ENCODE results near the gene RSPH9.

Gene RSPH9

GRCh38 chr6:43614396-43614730 lies 30.5 kb upstream of the RSPH9 start:
- H3K36me3 ChIP-seq (ENCODE audit: control insufficient read depth, low read length), result peaks cover 62% of the 10 kb centered on the region
- no peaks in the 10 kb centered on the region for H4K20me1 ChIP-seq (ENCODE audit: control insufficient read depth, insufficient read depth, low read depth, low read length)
- TF ChIP-seq CTCF (IDR thresholded peaks at IDR 0.05; ENCODE audit: low read depth, low read length, poor library complexity, severe bottlenecking) (no peak), EZH2phosphoT487 (IDR thresholded peaks at IDR 0.05; ENCODE audit: borderline replicate concordance, low read length) (no peak)
- no peak overlapping the region for H3K27ac ChIP-seq (ENCODE audit: low read depth, low read length)
- H3K9me2 ChIP-seq (replicated peaks; ENCODE audit: control insufficient read depth, low read length), result no peaks in the 10 kb centered on the region
- no peaks in the 10 kb centered on the region; the same call in 1 of the 2 replicates for H3K79me2 ChIP-seq (ENCODE audit: control insufficient read depth, low read length)
- H3K4me3 ChIP-seq (ENCODE audit: low read length), result no peak overlapping the region
- H3F3A ChIP-seq (ENCODE audit: control insufficient read depth, insufficient read depth), result peaks cover 20% of the 10 kb centered on the region
- H3K9me3 ChIP-seq (ENCODE audit: control insufficient read depth, insufficient read depth, low read length), result no peaks in the 10 kb centered on the region
- no peak overlapping the region for H3K4me2 ChIP-seq (ENCODE audit: low read length)
- no peaks in the 10 kb centered on the region for H3K4me1 ChIP-seq (ENCODE audit: control insufficient read depth, low read length)
- no peaks in the 10 kb centered on the region for H3K27me3 ChIP-seq (ENCODE audit: control insufficient read depth, low read length)

GRCh38 chr6:43616725-43617472 lies 27.9 kb upstream of the RSPH9 start:
- Histone ChIP-seq H4K20me1 (ENCODE audit: control insufficient read depth, insufficient read depth, low read depth, low read length) (no peaks in the 10 kb centered on the region), H3K27ac (ENCODE audit: low read depth, low read length) (no peak overlapping the region), H3K27me3 (ENCODE audit: control insufficient read depth, low read length) (no peaks in the 10 kb centered on the region), H3K9me3 (ENCODE audit: control insufficient read depth, insufficient read depth, low read length) (no peaks in the 10 kb centered on the region), H3K4me1 (ENCODE audit: control insufficient read depth, low read length) (no peaks in the 10 kb centered on the region), H3K36me3 (ENCODE audit: control insufficient read depth, low read length) (peaks cover 64% of the 10 kb centered on the region), H3K4me2 (ENCODE audit: low read length) (no peak overlapping the region), H3K4me3 (ENCODE audit: low read length) (no peak overlapping the region), H3K9me2 (replicated peaks; ENCODE audit: control insufficient read depth, low read length) (no peaks in the 10 kb centered on the region), H3K79me2 (ENCODE audit: control insufficient read depth, low read length) (no peaks in the 10 kb centered on the region), H3F3A (ENCODE audit: control insufficient read depth, insufficient read depth) (peaks cover 35% of the 10 kb centered on the region)
- TF ChIP-seq CTCF (IDR thresholded peaks at IDR 0.05; ENCODE audit: low read depth, low read length, poor library complexity, severe bottlenecking) (no peak), EZH2phosphoT487 (IDR thresholded peaks at IDR 0.05; ENCODE audit: borderline replicate concordance, low read length) (no peak)

GRCh38 chr6:43621078-43621835 lies 23.6 kb upstream of the RSPH9 start:
- H3K9me2 ChIP-seq (replicated peaks; ENCODE audit: control insufficient read depth, low read length), result no peaks in the 10 kb centered on the region
- H3K4me1 ChIP-seq (ENCODE audit: control insufficient read depth, low read length), result no peaks in the 10 kb centered on the region
- H3K27ac ChIP-seq (ENCODE audit: low read depth, low read length), result no peak overlapping the region
- no peak for TF ChIP-seq CTCF (IDR thresholded peaks at IDR 0.05; ENCODE audit: low read depth, low read length, poor library complexity, severe bottlenecking)
- TF ChIP-seq EZH2phosphoT487 (IDR thresholded peaks at IDR 0.05; ENCODE audit: borderline replicate concordance, low read length), result no peak
- H4K20me1 ChIP-seq (ENCODE audit: control insufficient read depth, insufficient read depth, low read depth, low read length), result no peaks in the 10 kb centered on the region
- H3F3A ChIP-seq (ENCODE audit: control insufficient read depth, insufficient read depth), result peaks cover 26% of the 10 kb centered on the region
- no peaks in the 10 kb centered on the region for H3K27me3 ChIP-seq (ENCODE audit: control insufficient read depth, low read length)
- H3K36me3 ChIP-seq (ENCODE audit: control insufficient read depth, low read length), result peaks cover 74% of the 10 kb centered on the region
- peaks cover 2% of the 10 kb centered on the region; the same call in 1 of the 2 replicates for H3K79me2 ChIP-seq (ENCODE audit: control insufficient read depth, low read length)
- no peak overlapping the region for H3K4me3 ChIP-seq (ENCODE audit: low read length)
- no peak overlapping the region for H3K4me2 ChIP-seq (ENCODE audit: low read length)
- H3K9me3 ChIP-seq (ENCODE audit: control insufficient read depth, insufficient read depth, low read length), result no peaks in the 10 kb centered on the region

All from DOHH2 (cell line).